HEK293T (cell line): ENCODE measurements around the gene SYNE2.

Experiments
- BHLHE40 ChIP-seq: fragments of 450-650 bp; IDR thresholded peaks from 2 replicates; pipeline ENCODE4 v1.6.1; 2016; ENCODE audit warnings: mild to moderate bottlenecking, moderate library complexity, borderline replicate concordance
- CTBP1 ChIP-seq: fragments of 450-650 bp; IDR thresholded peaks from 2 replicates; pipeline ENCODE4 v1.6.1; 2016; ENCODE audit warnings: borderline replicate concordance
- ELF4 ChIP-seq: fragments of 450-650 bp; IDR thresholded peaks from 2 replicates; pipeline ENCODE4 v1.6.1; 2017; ENCODE audit warnings: antibody characterized with exemption
- FOXA1 ChIP-seq: fragments of 450-650 bp; IDR thresholded peaks from 2 replicates; pipeline ENCODE4 v1.6.1; 2016; ENCODE audit warnings: mild to moderate bottlenecking
- FOXK2 ChIP-seq: fragments of 450-650 bp; IDR thresholded peaks from 2 replicates; pipeline ENCODE4 v1.6.1; 2016; ENCODE audit warnings: mild to moderate bottlenecking
- HDGF ChIP-seq: fragments of 450-650 bp; IDR thresholded peaks from 2 replicates; pipeline ENCODE4 v1.6.1; 2017; ENCODE audit warnings: antibody characterized with exemption, borderline replicate concordance
- SP1 ChIP-seq: fragments of 450-650 bp; IDR thresholded peaks from 2 replicates; pipeline ENCODE4 v1.6.1; 2017
- SUZ12 ChIP-seq: fragments of 450-650 bp; IDR thresholded peaks from 2 replicates; pipeline ENCODE4 v1.6.1; 2016; ENCODE audit warnings: mild to moderate bottlenecking
- TARDBP ChIP-seq: fragments of 450-650 bp; IDR thresholded peaks from 2 replicates; pipeline ENCODE4 v1.6.1; 2016
- ZNF384 ChIP-seq: fragments of 450-650 bp; IDR thresholded peaks from 2 replicates; pipeline ENCODE4 v1.6.1; 2016
- TF ChIP-seq, protein P1 (sequence below): fragments of 450-650 bp; IDR thresholded peaks from 2 replicates; pipeline ENCODE4 v1.6.1; 2016

DNA sequence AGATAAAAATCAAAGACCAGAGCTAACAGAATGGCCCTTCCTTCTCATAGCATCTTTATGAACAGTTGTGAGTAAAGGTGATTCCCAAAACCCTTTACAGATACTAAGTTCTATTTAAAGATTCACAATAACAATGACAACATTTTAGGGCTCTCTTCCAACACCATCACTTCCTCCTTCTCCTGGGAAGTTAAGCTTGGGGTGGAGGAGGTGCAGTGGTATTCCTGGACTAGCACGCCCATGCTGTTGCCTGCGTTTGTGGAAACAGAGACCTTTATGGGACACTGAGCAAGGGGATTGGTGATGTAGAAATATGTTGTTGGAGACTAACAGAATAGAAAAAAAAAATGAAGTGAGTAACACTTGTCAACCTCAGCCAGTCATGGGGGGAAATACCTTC is 22.5 kb downstream of the SYNE2 start:
- TF ChIP-seq SUZ12 (no peak), BHLHE40 (no peak), ELF4 (no peak), SP1 (no peak), CTBP1 (no peak), FOXK2 (no peak), TARDBP (no peak), ZNF384 (no peak), HDGF (no peak), FOXA1 (no peak)
- TF ChIP-seq, protein P1, sequence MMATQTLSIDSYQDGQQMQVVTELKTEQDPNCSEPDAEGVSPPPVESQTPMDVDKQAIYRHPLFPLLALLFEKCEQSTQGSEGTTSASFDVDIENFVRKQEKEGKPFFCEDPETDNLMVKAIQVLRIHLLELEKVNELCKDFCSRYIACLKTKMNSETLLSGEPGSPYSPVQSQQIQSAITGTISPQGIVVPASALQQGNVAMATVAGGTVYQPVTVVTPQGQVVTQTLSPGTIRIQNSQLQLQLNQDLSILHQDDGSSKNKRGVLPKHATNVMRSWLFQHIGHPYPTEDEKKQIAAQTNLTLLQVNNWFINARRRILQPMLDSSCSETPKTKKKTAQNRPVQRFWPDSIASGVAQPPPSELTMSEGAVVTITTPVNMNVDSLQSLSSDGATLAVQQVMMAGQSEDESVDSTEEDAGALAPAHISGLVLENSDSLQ: no peak
